HCT116 (cell line): ENCODE data around the gene RLN3. TPM values are rescaled to one million over a fixed set of nuclear protein-coding genes. Genes with fewer than 3 reads are reported as not detected.

ENCODE experiments used
- ATAC-seq: fragments of 200-7000 bp; cut with Tn5 transposase; 2 replicates; pipeline ENCODE4 v1.9.1; 2020; ENCODE audit warnings: mild to moderate bottlenecking, moderate library complexity
- BruUV-seq: library from RNA; stranded (reverse); fragments of 400-500 nt; replicated peaks from 2 replicates; lab custom pipeline; 2021; lab: Mats Ljungman, UMichigan
- CTCF ChIA-PET: fragments of 300-600 bp; sonication (Branson Sonifier 250); formaldehyde crosslinking; loops from one replicate; lab custom pipeline; 2021; ENCODE audit warnings: antibody characterized with exemption; lab: Charles Lee
- POLR2A ChIA-PET: fragments of 300-600, 350-600 bp; sonication (Branson Sonifier 250); formaldehyde crosslinking; loops from one replicate; lab custom pipeline; 2021; ENCODE audit warnings: antibody characterized with exemption; lab: Charles Lee
- RAD21 ChIA-PET, 2 experiments: fragments of 300-600 bp; sonication (Branson Sonifier 250); formaldehyde crosslinking; loops; one replicate each; lab custom pipeline; 2023; ENCODE audit warnings: low total read pairs in 2 of 2; ENCODE audit not compliant: uncharacterized antibody in 2 of 2, unreplicated experiment in 2 of 2, low non-redundant PET in 1 of 2; lab: Charles Lee
- DNase-seq: peaks from one replicate; pipeline ENCODE4 v3.0.0-alpha.2; 2010; ENCODE audit warnings: low read depth, low spot score
- H2AFZ ChIP-seq: fragments of 200-600 bp; shearing (Covaris generic), sonication (generic); 2 replicates; pipeline ENCODE4 v1.6.1; 2017; ENCODE audit warnings: low read depth, mixed run types, mixed read lengths, antibody characterized with exemption, low read length; ENCODE audit not compliant: poor library complexity, severe bottlenecking
- H3K27ac ChIP-seq: 2 replicates; pipeline ENCODE4 v1.5.1; 2012; ENCODE audit warnings: low read depth, low read length
- H3K27me3 ChIP-seq: fragments of 200-600 bp; sonication (generic); 2 replicates; pipeline ENCODE4 v1.6.1; 2016; ENCODE audit warnings: mixed run types, low read length, mixed read lengths; ENCODE audit not compliant: insufficient read depth
- H3K36me3 ChIP-seq, 2 experiments: fragments of 200-500 bp in 1 of 2; fragments of 200-600 bp in 1 of 2; sonication (Bioruptor generic) in 1 of 2; sonication (generic) in 1 of 2; 2 replicates each; pipeline versions ENCODE4 v1.5.1 to v1.6.1; 2014 to 2016; ENCODE audit warnings: low read length in 2 of 2, inconsistent platforms in 1 of 2, mixed read lengths in 1 of 2, mixed run types in 1 of 2; ENCODE audit not compliant: insufficient read depth in 2 of 2, control insufficient read depth in 1 of 2
- H3K4me1 ChIP-seq, 2 experiments: fragments of 200-600 bp in 1 of 2; sonication (generic) in 1 of 2; 2 replicates each; pipeline versions ENCODE4 v1.5.1 to v1.6.1; 2012 to 2017; ENCODE audit warnings: low read length in 2 of 2, inconsistent platforms in 1 of 2, mild to moderate bottlenecking in 1 of 2, mixed read lengths in 1 of 2, mixed run types in 1 of 2, moderate library complexity in 1 of 2; ENCODE audit not compliant: insufficient read depth in 2 of 2, control insufficient read depth in 1 of 2
- H3K4me2 ChIP-seq: fragments of 200-600 bp; sonication (generic); 2 replicates; pipeline ENCODE4 v1.6.1; 2017; ENCODE audit warnings: mixed run types, low read length, mixed read lengths
- H3K4me3 ChIP-seq, 2 experiments: fragments of 200-600 bp in 1 of 2; sonication (generic) in 1 of 2; replicated peaks in 1 of 2; 2 replicates each; pipeline ENCODE4 v1.5.1; 2011 to 2016; ENCODE audit warnings: low read length in 2 of 2, control low read depth in 1 of 2, low read depth in 1 of 2, mild to moderate bottlenecking in 1 of 2, mixed read lengths in 1 of 2, mixed run types in 1 of 2
- H3K79me2 ChIP-seq: fragments of 200-600 bp; sonication (generic); 2 replicates; pipeline ENCODE4 v1.6.1; 2017; ENCODE audit warnings: mild to moderate bottlenecking, mixed run types, low read length, moderate library complexity, mixed read lengths; ENCODE audit not compliant: insufficient read depth
- H3K9ac ChIP-seq: fragments of 200-600 bp; sonication (generic); 2 replicates; pipeline ENCODE4 v1.6.1; 2016; ENCODE audit warnings: low read length, mixed read lengths
- H3K9me2 ChIP-seq: fragments of 200-600 bp; sonication (generic), shearing (Covaris generic); 2 replicates; pipeline ENCODE4 v1.6.1; 2017; ENCODE audit warnings: mixed run types, mild to moderate bottlenecking, moderate library complexity; ENCODE audit not compliant: insufficient read depth
- H3K9me3 ChIP-seq, 2 experiments: fragments of 200-500 bp in 1 of 2; fragments of 200-600 bp in 1 of 2; sonication (Bioruptor generic) in 1 of 2; sonication (generic) in 1 of 2; 2 replicates each; pipeline ENCODE4 v1.6.1; 2014 to 2017; ENCODE audit warnings: low read length in 2 of 2, mixed read lengths in 2 of 2, inconsistent platforms in 1 of 2, low read depth in 1 of 2, mild to moderate bottlenecking in 1 of 2, mixed run types in 1 of 2, moderate library complexity in 1 of 2; ENCODE audit not compliant: control insufficient read depth in 1 of 2, insufficient read depth in 1 of 2
- H4K20me1 ChIP-seq: fragments of 200-600 bp; sonication (generic), shearing (Covaris generic); 2 replicates; pipeline ENCODE4 v1.6.1; 2017; ENCODE audit warnings: mixed run types, mild to moderate bottlenecking, moderate library complexity; ENCODE audit not compliant: insufficient read depth
- CBX3 ChIP-seq: IDR thresholded peaks from 2 replicates; pipeline ENCODE4 v1.6.1; 2012; ENCODE audit warnings: low read depth
- CEBPB ChIP-seq: IDR thresholded peaks from 2 replicates; pipeline ENCODE4 v1.6.1; 2012; ENCODE audit warnings: low read depth
- EGR1 ChIP-seq: IDR thresholded peaks from 2 replicates; pipeline ENCODE4 v1.6.1; 2012; ENCODE audit warnings: low read depth
- EZH2phosphoT487 ChIP-seq: fragments of 200-600 bp; IDR thresholded peaks from 2 replicates; pipeline ENCODE4 v1.6.1; 2018; ENCODE audit warnings: antibody characterized with exemption, borderline replicate concordance
- FOSL1 ChIP-seq: IDR thresholded peaks from 2 replicates; pipeline ENCODE4 v1.6.1; 2012; ENCODE audit warnings: low read depth
- JUND ChIP-seq: IDR thresholded peaks from 2 replicates; pipeline ENCODE4 v1.6.1; 2012
- POLR2AphosphoS5 ChIP-seq: IDR thresholded peaks from 2 replicates; pipeline ENCODE4 v1.6.1; 2011; ENCODE audit warnings: mild to moderate bottlenecking, low read depth, low read length, moderate library complexity
- RAD21 ChIP-seq: IDR thresholded peaks from 2 replicates; pipeline ENCODE4 v1.6.1; 2012; ENCODE audit warnings: low read depth, mild to moderate bottlenecking
- YY1 ChIP-seq: IDR thresholded peaks from 2 replicates; pipeline ENCODE4 v1.6.1; 2011; ENCODE audit warnings: low read length, low read depth, moderate library complexity, mild to moderate bottlenecking; ENCODE audit not compliant: insufficient replicate concordance; ENCODE audit errors: extremely low read depth
- intact Hi-C: fragments of 100-400 bp; cut with micrococcal nuclease; formaldehyde crosslinking; loops from 2 replicates; pipeline ENCODE4 v1.10.0; 2022
- total RNA-seq: library from RNA; stranded (reverse); gene quantifications from one replicate; pipeline ENCODE4 v1.2.1, GENCODE V29; 2021; ENCODE audit not compliant: unreplicated experiment
- TF ChIP-seq, protein P1 (sequence below): IDR thresholded peaks from 2 replicates; pipeline ENCODE4 v1.6.1; 2012; ENCODE audit warnings: low read depth

Gene RLN3
- total RNA-seq, 1 experiment from 2014 or later, result not detected

DNA sequence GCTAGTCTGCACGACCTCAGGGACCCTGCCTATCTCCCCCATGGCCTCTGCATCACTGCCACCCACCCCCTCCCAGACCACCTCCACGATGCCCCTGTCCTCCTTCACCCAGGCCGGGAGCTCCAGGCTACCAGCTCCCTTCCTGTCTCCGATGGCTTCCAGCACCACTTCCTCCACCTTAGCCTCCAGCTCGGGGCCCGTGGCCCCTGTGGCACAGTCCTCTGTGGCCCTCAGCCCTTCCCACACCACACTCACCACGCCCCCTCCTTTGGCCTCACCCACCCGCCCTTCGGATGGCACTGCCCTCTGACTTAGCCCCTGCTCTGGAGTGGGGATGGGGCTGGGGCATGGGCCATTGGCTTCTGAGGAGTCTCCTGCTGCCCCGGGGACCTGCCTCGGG lies 26.8 kb downstream of the RLN3 start:
- H3K9me2 ChIP-seq, result no peaks in the 10 kb centered on the region
- H3K4me1 ChIP-seq, result peaks cover 10 to 24% of the 10 kb centered on the region in 2 experiments
- H3K4me2 ChIP-seq, result no peak overlapping the region
- no peaks in the 10 kb centered on the region for H4K20me1 ChIP-seq
- intact Hi-C loops, result no loop called here
- no TSS peak for BruUV-seq
- no peak overlapping the region for H3K4me3 ChIP-seq
- ChIA-PET CTCF (no interaction called here), POLR2A (no interaction called here), RAD21 (no interaction called here)
- DNase-seq (no peak), ATAC-seq (no peak)
- no peaks in the 10 kb centered on the region for H3K79me2 ChIP-seq
- peaks cover 0 to 6% of the 10 kb centered on the region in 2 experiments; a peak in 1 of 4 replicates for H3K36me3 ChIP-seq
- no peaks in the 10 kb centered on the region for H3K27me3 ChIP-seq
- H2AFZ ChIP-seq, result no peak overlapping the region
- H3K27ac ChIP-seq, result no peak overlapping the region; the same call in 1 of the 2 replicates
- TF ChIP-seq FOSL1 (no peak), CEBPB (no peak), YY1 (no peak), POLR2AphosphoS5 (no peak), EZH2phosphoT487 (no peak), EGR1 (no peak), JUND (no peak), CBX3 (no peak), RAD21 (no peak)
- TF ChIP-seq, protein P1, sequence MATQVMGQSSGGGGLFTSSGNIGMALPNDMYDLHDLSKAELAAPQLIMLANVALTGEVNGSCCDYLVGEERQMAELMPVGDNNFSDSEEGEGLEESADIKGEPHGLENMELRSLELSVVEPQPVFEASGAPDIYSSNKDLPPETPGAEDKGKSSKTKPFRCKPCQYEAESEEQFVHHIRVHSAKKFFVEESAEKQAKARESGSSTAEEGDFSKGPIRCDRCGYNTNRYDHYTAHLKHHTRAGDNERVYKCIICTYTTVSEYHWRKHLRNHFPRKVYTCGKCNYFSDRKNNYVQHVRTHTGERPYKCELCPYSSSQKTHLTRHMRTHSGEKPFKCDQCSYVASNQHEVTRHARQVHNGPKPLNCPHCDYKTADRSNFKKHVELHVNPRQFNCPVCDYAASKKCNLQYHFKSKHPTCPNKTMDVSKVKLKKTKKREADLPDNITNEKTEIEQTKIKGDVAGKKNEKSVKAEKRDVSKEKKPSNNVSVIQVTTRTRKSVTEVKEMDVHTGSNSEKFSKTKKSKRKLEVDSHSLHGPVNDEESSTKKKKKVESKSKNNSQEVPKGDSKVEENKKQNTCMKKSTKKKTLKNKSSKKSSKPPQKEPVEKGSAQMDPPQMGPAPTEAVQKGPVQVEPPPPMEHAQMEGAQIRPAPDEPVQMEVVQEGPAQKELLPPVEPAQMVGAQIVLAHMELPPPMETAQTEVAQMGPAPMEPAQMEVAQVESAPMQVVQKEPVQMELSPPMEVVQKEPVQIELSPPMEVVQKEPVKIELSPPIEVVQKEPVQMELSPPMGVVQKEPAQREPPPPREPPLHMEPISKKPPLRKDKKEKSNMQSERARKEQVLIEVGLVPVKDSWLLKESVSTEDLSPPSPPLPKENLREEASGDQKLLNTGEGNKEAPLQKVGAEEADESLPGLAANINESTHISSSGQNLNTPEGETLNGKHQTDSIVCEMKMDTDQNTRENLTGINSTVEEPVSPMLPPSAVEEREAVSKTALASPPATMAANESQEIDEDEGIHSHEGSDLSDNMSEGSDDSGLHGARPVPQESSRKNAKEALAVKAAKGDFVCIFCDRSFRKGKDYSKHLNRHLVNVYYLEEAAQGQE, result no peak
- H3K9me3 ChIP-seq, result no peaks in the 10 kb centered on the region
- no peak overlapping the region for H3K9ac ChIP-seq
